ENCODE data around the gene TENM4. TPM values are rescaled to one million over a fixed set of nuclear protein-coding genes. Genes with fewer than 3 reads are reported as not detected.

The TENM4 gene
- total RNA-seq, 1 donor from 2014 or later = 112 TPM

DNA sequence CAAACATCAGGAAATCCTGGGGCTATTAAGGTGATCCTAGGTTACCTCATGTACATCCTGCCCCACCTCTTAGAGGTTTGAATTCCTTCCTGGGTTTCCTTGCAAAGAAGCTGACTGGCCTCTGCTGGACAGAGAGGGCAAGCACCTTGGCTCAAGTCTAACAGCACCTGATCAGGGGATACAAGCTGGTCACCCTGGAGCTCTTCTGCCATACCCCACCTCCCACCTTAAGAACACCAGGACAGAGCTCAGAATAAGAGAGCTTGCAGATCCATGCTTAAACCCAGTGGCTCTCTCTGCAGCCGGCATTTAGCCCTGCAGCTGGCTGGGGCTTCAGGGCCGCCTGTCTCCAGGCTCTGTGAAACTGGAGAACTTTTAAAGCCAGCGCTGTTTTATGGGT, 479.6 kb downstream of the TENM4 start:
- DNase-seq = no peak

DNA sequence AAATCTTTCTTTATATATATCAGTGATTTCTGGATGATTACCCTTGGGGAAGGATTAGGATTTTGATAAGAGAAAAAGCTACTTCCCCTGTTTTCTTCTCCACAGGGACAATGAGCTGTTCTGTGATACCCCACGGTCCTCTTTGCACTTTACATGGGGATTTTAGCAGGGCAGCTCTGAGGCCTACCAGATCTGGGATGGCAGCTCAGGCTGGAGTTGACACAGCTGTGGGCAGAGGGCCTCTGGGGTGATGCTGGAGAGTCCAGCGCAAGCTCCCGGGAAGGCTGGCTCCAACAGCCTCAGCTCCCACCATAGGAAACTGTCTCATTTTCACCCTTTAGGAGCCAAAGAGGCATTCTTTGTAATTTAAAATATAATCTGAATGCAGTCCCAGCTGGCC, 482.4 kb downstream of the TENM4 start:
- DNase-seq = no peak

DNA sequence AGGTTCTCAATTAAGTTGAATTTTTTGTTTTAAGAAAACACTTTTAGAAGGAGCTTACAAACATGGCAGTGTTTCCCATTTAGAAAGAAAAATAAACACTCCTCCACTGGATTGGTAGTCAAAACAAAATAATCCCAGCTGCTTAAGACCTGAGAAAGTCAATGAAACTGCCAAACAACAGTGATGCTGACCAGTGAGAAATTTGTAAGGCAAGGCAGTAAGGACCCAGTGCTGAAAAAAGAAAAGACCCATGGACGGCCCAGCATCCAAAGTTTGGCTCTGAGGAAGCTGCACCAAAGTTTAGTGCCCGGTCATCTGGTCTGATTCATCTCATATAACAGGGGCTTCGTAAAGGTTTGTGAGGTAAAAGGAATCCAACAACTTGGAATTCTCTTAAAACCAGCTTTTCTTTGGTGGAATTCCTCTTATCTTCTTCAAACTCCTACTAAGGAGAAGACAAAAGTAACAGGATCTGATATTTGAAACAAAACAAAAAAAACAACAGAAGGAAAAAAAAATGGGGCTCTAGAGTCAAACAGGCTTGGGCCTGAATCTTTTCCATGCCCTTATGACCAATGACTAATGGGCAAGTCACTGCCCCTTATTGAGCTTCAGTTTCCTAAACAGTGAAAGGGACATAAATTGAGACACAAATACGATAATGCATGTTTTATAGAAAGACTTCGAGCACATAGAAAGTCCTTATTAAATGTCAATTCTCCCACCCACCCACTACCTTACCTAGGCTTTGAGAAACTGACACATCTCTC, 483.2 kb downstream of the TENM4 start:
- no peak for DNase-seq

DNA sequence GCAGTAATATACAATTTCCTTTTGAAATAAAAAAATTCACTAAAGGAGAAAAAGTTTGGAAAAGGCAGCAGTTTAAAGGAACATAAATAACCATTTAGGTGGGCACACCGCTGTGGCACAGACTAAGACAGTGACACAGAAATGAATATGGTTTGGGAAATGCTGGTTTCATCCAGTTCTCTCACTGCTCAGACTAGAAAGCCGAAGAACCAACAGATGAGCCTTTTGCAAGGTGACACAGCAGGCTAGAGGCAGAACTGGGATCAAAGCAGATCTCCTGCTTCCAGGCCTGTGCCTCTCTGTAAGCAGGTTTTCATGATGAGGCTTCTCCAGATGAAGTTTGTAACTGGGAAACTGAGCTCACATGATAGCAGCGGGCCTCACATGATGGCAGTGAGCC, 486.1 kb downstream of the TENM4 start:
- peak; percentile 23 for DNase-seq

DNA sequence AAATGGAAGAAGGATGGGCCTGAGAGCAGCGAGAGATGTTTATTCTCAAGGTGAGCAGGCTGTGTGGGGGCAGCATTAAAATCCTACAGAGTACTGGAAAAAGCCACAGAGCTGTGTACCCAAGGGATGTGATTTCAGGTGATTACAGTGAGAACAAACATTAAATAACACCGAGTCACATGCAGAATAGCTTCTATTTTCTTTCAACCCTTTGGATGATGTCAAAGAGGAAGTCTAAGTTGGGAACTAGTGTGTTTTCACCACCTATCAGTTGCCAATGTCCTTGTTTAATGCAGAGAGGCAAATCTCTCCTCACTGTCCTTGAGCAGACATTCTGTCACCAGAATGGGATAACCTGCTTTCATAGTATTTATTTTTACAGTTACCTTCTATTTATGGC, 486.6 kb downstream of the TENM4 start:
- no peak for DNase-seq

DNA sequence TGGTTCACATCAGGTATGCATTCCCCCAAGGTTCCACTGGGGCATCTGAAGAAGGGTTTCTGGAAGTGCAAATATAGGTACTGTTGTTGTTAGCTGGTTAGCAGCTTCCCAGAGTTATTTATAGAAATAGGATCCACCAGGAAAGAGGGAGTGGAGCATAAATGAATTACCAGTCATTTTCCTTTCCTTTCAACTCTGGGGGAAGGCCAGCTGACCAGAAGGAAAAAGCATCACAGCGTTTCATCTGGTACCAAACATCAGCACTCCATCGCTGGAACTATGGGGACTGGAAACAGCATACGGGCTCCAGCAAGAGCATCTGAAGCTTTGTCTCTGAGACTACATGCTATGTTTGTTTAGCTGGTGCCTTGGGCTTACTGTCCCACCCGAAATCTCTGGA, 487.9 kb downstream of the TENM4 start:
- DNase-seq = no peak

DNA sequence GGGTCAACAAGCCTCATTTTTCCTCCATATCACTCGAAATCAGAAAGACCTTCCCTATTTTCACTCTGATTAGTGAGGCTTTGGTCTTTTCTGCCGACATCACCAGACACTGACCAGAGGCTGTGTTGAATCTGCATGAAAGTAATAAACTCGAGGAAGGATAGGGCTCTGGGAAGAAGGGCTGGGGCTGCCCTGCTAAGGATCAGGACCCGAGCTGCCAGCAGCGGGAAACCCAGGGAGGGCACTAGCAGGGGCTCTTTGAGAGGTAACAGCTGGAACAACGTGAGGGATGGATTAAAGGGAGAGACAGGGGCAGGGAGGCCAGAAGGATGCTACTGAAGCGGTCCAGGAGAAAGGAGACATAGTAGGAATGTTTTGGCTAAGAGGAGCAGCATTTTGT, 488.7 kb downstream of the TENM4 start:
- no peak for DNase-seq

DNA sequence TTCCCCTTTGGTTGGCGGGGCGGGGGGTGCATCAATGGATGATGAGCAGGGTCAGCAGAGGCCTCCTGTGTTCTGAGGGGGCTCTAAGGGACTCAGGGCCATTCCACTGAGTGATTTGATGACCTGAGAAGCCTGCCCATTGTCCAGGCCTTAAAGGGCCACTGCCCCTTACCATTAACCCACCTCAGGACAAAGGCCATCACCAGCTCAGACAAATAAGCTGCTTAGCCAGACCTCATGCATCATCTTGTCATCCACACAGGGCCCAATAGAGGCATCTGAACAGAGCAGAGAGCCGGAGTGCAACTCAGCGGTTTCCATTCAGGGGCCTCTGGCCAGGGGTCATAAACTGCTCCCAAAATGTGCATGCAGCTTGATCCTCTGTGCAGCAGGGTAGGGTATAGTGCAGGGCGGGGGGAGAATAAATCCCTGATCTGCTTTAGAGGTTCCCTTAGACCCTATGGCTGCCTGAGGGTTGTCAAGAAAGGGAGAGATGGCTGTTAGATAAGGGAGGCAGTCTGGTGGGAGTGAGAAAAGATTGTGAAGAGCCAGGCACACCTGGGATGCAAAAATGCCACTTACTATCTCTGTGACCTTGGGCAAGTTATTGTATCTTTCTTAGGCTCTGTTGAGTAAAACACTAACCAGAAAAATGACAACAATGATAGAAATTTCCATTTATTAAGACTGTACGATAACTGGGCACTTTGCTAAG, 490.7 kb downstream of the TENM4 start:
- no peak for DNase-seq

DNA sequence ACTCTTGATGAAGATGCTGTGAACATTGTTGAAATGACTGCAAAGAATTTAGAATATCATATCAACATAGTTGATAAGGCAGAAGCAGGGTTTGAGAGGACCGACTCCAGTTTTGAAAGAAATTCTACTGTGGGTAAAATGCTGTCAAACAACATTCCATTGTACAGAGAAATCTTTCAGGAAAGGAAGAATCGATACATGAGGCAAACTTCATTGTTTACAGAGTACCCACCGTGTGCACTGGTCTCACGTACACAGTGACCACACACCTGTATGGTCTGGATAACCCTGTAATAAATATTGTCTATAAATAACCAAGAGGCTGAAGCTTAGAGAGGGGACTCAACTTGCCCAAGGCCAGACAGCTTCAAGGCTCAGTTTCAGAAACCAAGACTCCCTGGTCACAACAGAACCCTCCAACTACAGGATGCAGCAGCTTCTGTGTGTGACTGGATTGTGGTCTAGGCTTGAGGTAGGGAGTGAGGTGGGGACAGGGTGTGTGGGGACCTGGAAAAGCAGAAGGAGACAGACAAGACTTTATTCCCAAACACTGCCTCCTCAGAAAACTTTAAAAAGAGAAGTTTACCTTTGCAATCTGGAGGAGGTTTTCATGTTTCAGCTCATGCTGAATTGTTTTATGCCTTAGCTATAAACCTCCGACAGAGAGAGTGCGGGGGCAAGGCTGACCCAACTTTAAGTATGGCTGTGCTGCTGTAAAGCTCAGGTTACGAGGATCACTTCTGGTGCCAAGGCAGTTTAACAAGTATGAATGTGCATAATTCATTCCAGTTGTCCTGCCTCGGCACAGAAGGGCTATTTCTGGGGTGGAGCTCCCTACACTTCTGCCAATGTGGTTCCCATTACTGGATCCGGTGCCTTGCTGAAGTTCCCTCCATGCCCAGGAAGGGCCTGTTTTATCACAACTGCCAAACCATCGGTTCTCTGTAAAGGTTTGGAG, 493.6 kb downstream of the TENM4 start:
- DNase-seq = no peak

DNA sequence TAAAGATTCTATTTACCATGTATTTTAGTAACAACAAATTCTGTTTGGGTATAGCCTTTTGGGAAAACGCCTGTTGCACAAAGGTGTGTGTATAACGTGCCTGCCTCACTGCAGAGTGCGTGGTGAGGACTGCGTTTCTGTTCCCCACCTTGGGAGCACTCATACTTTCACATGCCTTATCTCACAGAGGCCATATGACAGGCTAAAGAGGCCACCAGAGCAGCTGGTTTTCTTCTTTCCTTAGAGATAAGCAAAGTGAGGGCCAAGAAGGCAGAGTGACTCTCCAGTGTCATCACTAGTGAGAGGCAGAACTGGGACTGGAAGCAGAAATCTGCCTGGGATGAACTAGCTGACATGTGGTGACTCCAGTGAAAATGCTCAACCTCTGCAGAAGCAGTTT, 497.0 kb downstream of the TENM4 start:
- no peak for DNase-seq

DNA sequence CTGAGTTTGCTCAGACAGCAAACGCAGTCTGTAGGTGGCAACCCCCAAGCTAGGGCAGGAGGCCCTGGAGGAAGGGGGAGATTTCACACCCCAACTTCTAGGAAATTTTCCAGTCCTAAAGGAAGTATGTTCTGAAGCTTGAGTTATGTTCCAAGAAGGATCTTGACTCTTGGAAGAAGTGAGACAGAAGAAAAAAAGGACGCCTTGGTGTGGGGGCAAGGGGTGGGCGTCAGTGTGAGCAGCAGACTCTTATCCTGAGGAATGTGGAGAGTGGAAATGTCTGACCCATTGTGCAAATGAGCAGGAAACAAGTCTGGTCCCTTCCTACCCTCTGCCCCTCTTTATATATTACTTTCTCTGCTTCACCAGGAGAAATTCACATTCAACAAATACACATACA, 497.7 kb downstream of the TENM4 start:
- no peak for DNase-seq

DNA sequence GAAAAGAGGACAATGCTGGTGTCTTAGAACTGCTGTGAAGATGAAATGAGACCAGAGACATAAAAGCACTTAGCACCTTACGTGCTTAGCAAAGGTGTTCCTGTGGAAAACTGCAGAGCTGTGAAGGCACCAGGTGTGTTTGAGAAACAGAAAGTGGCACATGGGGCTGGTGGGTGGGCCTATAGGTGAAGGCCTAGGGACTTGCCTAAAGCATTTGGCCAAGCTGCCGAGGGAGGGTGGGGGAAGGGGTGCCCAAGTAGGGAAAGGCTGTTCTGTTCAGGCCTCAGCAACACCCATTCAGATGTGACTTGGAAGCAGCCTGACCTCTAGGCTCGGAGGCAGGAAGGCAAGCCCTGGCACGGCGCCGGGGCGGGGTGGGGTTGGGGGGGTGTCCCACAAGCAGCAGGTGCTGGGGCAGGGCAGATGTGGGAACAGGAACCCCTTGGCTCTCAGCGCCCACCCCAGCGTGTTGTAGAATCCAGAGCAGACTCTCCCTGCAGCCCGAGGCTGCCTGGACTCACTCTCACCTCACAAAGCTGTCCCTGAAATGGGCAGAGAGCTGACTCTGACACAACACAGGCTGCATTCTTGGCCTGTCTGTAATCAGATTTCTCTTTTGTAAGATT, 499.5 kb downstream of the TENM4 start:
- no peak for DNase-seq

DNA sequence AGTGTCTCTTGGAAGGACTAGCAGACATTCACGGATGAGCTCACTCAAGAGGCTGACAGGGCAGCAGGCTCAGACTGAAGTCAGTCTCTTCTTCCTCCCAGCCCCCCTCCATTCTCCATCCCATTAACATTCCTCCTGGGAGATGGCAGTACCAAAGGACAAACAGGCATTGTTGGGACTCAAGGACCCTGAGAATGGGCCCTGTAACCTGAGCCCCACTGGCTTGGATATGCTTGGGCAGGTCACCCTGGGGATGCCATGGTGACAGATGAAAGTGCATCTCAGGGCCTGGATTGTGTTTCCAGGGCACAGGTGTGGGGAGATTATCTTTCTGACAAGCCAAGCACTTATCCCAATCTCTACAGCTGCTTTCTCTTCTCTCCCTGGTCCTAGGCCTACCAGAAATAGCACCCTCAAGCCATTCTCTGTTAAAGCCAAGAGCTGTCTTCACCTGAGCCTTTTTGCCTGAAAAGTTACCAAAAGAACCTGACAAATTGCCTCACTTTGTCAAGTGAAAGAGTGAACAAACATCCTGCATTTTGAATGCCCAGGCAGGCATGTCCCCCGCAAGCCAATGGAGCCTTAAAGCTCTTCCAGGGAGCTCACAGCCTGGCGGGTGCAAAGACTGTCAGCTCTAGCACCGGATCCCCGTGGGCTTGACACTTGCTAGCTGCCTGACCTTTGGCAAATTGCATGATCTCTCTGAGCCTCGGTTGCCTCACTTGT, 500.2 kb downstream of the TENM4 start:
- DNase-seq = no peak

DNA sequence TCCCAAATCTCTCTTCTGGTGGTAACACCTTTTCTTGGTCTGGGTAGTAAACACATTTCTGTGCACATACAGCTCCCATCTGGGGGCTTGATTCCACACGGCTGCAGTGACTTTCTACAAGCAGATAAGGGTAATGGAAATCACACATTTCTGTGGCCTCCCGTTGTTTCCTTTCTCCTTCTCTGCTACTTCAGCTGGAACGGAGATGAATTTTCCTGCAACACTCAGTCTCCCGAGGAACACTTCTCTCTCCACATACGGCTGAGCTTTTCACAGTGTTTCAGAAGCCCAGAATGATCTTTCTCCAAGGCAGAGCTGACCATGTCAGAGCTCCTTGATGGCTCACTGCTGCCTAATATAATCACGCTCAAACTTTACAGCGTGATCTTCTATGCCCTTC, 501.9 kb downstream of the TENM4 start:
- DNase-seq = no peak

DNA sequence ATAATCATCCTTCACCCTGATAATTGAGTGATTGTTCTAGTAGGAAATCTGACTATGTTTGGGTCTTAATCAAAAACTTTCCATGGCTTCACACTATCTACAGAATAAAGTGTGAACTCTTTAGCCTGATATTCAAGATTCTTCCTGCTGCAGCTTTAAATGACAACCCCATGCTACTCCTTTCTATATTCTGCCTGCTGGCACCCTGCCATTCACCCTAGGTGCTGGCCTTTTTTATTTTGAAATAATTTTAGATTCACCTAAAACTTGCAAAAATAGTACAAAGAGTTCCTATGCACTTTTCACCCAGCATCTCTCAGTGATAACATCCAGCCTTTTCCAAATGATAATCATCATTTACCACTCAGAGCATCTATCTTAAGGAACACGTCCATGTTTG, 502.8 kb downstream of the TENM4 start:
- DNase-seq = no peak

DNA sequence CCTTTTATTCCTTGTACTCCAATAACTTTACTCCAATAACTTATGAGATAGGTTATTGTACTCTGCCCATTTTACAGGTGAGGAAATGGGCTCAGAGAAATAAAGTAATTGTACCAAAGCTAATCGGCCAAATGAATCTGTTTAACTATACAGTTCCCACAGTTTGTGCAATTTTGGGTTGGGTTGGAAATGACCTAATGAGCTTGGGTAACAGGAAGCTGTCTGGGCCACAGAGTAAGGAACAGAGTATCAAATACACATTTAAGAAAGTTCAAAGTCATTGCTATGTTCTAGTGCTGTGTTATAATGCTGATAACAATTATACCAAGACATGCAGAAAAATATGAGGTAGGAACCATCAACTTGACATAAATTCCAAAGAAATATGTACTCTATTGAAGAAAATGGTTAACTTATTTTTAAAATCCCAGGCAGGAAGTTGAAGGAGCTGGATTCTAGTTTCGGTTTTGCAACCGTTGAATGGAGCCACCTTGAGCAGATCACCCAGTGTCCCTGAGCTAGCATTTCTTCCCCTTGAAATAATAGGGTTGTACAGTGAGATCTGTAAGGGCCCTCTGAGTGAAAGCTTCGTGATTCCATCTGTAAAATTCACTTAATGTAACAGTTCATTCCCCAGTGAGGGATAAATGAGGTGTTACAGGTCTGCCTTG, 505.3 kb downstream of the TENM4 start:
- no peak for DNase-seq

DNA sequence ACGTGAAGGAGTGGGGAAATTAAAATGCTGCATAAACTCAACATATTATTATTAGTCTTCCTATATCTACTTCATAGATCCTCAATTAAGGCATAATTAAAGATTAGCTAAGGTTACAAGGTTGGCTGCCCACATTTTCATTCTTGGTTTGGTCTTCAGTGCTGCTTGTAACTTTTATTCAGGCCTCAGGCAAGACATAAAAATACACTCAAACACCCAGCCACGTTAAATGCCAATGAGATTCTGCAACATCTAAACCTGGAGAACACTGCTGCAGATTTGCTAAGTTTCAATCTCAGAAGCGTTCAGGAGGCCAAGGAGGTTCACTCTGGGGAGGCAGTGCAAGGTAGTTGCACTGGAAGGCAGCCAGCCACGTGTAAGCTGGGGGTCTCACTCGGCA, 507.5 kb downstream of the TENM4 start:
- DNase-seq = no peak

DNA sequence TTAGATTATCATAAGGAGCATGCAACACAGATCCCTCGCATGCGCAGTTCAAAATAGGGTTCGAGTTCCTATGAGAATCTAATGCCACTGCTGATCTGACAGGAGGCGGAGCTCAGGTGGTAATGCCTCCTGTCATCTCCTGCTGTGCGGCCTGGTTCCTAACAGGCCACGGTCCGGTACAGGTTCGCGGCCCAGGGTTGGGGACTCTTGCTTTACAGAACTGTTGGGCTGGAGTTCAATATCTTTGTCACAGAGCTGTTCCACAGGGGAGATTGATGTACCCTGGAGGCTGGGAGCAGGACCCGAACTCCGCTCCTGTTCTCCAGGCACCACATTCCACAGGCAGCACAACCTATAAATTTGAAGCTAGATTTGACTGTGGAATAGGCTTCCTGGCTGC, 508.1 kb downstream of the TENM4 start:
- DNase-seq = no peak

DNA sequence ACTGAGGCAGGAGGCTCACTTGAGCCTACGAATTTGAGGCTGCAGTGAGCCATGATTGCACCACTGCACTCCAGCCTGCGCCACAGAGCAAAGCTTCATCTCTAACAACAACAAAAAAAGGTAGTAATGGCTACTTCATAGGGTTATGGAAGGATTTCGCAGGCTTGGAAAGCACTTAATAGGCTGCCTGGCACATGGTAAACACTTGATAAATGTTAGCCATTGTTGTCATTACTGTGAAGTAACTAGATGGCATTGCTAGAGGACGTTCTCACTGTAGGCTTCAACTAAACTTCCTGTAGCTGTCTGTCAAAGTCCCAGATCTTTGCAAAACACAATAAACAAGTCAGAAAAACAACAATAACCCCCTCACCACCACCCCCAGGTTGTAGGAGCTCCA, 508.9 kb downstream of the TENM4 start:
- no peak for DNase-seq

DNA sequence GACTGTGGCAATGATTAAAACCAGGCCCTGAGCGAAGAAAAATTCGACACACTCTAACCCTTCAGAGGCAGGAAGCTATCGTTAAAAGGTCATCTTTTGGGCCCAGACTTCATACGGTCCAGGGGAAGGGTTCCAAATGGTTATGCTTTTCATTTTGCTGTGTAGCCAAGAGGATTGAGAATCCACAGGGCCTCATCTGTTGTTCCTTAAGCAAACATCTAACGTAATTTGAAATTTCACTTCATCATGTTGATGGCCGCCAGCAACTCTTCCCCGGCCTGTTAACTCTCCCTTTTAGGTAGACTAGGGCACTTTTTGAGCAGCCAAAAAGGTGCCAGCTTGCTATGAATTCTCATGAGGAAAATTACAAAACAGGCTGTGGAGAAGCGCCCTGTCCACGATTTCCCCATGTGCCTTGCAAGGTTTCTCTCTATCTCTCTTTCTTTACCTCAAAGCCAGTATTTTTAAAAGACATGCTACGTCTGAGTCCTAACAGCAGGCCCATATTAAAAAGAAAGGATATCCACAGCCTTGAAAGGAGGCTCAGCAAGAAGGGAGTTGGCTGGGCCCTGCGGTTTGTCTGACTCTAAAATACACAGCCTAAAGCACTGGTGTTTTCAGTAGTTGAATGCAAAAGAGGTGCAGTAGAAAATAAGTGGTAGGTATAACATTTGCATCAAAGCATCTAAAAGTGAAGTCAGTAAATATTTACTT, 509.9 kb downstream of the TENM4 start:
- no peak for DNase-seq

DNA sequence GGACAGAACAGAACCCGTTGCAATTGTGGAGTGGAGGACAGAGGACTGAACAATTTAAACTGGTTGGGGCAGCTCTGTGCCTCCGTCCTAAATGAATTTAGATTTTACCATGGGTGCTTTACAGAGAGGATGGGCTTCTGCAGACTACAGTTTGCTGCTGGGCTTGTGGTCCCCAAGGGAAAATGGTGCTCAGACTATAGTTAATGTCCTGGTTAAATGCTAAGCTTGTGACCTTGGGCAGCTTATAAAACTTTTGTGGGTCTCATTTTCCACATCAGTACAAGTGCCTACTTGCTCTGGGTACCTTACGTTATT, 511.0 kb downstream of the TENM4 start:
- DNase-seq = no peak

Measured in occipital lobe (tissue), 2 donors.